HG03457 (cell line): ENCODE data around the gene ATP6V0C.
"Not testable (repeated sequence)": the region's sequence is repeated elsewhere in the genome, so short reads cannot be mapped to it uniquely, and the experiment has no call there.

ENCODE experiments used
- ATAC-seq: cut with Tn5 transposase; IDR thresholded peaks from one replicate; pipeline ENCODE4 v1.9.1; 2021; ENCODE audit warnings: moderate number of reproducible peaks; ENCODE audit not compliant: unreplicated experiment

The ATP6V0C gene

DNA sequence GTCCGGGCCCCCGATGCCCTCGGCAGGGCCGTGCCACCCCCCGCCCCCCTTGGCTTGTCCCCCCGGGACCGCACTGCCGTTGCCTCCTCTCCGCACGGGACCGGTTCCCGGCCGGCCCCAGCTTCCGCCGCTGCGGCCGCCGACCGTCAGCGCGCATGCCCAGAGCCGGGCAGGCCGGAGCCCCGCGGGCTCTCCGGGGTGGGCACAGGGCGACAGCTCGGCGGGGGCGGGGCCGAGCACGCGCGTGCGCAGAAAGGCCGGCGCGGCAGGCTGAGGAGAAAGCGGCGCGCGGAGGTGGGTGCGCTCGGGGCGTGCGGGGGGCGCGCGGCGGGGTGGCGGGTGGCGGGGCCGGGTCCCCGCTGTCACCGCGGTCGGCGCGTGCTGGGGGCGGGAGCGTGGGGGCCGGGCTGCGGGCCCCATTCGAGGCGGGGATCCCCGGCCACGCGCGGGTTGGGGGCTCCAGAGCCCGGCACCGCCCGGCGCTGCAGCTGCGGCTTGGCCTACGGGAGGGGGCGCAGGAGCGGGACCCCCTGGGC, 38.8 kb upstream of the ATP6V0C start, which contains the start of gene TBC1D24:
TBC1D24 (plus strand) TSS at position 251 of the 536 bp plus-strand sequence. CDS start 21,022 bp downstream, outside the sequence.
- ATAC-seq = peak; percentile 56

DNA sequence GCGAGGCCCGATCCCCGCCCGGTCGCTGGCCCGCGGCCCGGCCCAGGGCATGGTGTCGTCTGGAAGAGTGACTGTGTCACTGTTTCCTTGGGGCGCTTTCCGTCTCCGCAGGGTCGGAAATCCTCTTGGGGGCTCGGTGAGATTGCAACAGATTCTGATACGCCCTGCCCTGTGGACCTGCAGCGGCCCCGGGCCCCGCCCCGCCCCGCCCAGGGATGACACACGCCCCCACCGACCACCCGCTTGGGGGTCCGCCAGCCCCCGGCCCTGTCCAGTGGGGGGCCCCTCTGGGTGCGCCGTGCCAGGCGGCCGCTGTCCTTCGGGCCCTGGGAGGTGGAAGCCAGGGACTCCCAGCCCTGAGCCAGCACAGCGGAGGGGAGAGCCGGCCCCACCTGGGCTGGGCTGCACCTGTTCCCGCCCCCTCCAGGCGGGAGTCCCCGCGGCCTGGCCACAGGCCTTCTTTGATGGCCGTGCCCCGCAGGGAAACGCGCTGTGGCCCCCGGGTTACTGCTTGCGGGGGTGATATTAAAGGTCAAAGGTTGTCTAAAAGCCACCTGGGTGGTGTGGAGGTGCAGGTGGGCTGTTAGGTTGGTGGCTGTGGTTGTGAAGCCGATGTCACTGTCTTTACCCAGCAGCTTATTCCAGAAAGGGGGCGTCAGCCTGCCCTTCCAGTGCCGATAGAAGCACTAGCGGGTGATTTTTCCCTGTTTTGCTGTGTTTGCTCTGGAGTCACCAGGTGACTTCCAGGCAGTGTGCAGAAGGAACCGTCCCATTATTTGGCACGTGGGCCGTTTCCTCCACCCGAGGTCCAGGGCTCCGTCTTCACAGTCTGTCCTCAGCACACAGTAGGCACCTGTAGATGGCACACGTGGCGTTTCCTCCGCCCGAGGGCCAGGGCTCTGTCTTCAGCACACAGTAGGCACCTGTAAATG, 38.1 kb upstream of the ATP6V0C start:
- peak; percentile 2 for ATAC-seq

DNA sequence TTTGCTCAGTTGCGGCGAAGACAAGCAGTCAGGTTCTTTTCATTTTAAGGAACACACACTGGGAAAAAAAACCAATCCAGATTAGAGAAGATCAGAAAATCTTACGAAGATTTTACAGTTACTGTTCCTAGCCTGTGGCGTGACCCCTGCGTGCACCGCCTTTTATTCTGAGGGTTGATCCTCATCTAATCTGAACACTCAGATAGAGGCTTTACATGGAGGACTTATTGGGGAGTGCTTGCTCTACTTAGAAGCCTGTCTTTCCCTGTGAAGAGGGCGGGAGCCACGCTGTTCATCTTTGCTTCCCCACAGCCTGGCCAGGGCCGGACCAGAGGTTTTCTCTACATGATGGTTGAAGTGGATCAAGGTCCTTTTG, 37.4 kb upstream of the ATP6V0C start:
- no peak for ATAC-seq

DNA sequence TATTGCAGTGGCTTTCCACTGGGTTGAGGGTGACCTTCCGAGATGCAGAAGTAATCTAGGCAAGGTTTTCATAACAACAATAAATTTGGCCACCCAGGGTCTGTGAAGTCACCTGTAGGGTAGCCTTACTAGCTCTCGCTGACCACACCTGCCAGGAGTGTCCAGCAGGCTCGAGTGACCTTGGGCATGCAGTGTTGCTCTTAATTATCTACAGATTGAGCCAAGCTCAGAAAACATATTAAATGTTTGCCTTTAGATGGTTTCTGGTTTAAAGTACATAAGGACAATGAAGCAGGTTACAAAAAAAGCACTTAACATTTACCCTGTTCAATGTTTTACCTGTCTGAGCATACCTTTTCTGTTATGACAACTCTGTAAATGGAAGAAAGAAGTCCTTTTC, 37.0 kb upstream of the ATP6V0C start:
- no peak for ATAC-seq

DNA sequence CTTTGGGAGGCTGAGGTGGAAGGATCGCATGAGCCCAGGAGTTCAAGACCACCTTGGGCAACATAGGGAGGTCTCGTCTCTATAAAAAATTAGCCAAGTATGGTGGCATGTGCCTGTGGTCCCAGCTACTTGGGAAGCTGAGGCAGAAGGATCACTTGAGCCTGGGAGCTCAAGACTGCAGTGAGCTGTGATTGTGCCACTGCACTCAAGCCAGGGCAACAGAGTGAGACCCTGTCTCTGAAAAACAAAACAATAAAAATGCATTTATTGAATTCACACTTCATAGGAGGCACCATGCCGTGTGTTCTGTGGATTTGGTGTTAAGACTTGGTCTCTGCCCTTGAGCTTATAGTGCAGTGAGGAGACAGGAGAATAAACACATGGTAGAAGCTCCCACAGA, 36.4 kb upstream of the ATP6V0C start:
- ATAC-seq = no peak

DNA sequence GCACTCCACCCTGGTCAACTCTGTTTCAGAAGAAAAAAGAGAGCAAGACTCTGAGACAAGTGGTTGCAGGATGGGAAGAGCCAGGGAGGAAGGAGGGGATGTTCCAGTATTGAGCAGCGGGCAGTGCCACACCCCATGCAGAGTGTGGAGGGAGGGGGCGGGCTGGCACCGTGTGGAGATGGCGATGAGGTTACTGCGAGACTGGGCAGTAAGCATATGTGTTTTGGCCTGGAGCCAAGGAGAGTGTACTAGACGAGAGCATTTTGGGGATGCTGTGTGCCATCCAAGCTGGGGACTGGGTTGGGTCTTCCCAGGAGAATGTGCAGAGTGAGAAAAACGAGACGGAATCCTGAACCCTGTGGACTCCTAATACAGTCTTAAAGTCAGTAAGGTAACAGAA, 35.5 kb upstream of the ATP6V0C start:
- ATAC-seq = no peak

DNA sequence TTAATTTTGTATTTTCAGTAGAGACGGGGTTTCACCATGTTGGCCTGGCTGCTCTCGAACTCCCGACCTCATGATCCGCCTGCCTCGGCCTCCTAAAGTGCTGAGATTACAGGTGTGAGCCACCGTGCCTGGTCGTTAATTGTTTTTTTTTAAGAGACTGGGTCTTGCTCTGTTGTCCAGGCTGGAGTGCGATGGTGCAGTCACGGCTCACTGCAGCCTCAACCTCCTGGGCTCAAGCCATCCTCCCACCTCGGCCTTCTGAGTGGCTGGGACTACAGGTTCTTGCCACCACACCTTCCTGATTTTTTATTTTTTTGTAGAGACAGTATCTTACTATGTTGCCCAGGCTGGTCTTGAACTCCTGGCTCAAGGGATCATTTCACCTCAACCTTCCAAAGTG, 33.8 kb upstream of the ATP6V0C start:
- not testable (repeated sequence) for ATAC-seq

DNA sequence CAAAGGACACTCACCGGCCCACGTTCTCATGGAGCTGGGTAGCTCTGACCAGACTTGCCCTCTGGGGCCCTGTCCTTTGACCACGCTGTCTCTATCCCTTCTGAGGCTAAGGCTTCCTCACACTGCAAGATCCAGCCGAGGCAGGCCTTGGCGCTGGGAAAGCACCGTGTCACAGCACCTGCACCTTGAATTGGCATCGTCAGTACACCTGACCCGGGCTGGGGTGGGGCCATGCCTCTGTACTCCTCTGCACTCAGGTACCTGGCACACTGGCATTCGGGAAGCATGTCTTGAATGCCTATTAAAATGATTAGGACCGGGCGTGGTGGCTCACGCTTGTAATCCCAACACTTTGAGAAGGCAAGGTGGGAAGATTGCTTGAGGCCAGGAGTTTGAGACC, 32.8 kb upstream of the ATP6V0C start:
- ATAC-seq = no peak

DNA sequence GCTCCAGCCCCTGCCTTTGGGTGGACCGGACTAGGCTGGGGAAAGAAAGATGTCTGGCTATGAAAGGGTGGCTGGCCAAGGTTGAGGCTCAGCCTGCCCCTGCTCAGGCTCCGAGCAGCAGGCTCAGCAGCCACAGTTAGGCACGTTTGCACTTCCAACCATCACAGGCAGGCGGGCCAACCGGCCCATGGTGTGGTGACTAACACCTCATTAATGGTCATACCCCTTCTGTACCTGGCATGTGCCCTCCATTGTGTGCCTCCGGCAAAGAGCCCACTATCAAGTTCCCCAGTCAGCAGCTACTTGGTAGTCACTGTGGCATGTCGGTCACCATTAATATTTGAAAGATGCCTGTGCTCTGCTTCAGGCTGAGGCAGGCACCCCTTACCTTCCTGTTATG, 32.1 kb upstream of the ATP6V0C start:
- no peak for ATAC-seq

DNA sequence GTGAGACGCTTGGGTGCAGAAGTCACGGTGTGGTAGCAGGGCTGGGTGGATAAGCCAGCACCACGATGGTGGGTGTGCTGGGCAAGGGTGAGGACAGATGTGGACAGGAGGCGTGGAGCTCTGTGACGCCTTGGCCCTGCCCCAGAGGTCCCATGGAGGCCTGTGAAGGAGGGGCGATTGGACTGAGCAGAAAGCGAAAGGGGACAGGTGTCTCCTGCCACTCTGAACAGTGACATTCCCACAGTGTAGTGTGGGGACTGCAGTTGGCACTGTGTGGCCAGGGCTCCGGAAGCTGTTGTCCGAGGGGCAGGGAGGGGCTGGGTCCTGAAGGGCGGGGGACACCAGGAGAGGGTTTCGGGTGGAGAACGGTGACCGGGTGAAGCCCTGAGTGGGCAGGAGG, 31.5 kb upstream of the ATP6V0C start:
- no peak for ATAC-seq

DNA sequence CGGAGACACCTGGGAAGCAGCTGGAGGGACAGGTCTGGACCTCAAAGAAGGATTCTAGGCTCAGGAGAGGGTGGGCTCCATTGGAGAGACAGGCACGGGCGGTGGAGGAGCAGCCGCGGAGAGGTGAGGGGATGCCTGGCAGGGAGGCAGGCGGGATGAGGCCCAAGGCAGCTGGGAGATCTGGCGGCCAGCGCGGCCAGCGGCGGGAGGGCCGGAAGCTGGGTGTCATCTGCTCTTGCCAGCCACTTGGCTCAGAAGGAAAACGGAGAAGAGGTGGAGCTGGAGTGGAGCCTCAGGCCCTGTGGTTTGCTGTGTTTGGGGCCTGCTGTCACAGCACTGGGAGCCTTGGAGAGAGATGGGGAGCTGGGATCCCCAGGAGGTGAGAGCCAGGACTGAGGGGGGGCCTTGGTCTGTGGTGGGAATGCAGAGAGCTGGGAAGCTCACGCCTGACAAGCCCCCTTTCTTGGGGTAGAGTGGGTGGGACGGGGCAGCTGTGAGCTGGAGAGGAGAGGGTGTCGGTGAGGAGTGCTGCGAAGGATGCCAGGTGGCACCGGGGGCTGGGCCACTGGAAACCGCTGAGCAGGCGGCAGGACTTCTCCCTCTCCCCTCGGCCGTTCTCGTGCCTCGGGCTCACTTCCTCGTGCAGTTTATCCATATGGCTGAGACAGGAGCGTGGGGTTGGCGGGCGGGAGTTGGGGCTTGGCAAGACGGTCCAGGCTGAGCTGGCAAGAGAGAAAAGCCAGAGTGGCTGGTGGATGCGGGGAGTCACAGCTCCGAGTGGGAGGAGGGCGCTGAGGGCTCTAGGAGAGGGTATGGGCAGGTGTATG, 30.8 kb upstream of the ATP6V0C start:
- no peak for ATAC-seq

DNA sequence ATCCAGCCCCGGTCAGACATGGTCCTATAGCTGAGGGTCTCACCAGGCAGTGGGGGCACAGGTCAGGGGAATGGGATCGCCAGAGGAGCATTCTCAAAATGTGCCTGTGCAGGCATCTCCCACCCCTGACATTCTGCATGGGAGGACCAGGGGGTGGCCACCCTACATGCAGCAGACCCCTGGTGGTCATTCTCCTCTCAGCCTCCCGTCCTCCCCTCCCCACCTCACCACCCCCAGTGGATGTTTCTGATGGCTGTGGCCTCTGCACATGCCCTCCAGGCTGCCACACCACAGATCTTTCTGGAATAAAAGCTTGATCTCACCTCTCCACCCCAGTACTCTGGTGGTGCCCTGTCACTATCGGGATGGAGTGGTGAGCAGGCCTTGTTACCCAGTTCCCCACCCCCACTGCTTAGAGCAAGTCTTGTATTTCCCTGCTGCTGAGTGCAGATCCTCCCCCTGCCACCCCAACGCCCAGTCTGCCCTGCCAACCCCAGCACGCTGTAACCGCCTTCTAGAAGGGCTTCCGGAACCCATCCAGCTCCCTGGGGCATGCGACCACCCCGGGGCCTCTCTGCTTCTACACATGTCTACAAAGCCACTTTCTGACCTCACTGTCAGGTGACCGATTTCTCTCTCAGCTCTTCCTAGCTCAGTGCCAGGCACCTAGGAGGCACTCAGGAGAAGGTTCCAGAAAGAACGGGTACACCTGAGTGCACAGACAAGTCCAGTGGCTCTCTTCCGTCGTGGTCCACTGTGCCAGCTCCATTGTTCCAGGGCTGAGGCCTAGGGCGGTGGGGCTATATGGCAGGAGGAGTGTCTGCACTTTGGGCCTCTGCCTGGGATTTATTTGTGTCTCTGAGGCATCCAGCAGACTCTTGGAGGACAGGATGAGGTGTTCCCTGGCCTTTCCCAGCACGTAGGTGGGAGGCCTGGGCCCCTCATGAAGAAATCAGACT, 29.5 kb upstream of the ATP6V0C start:
- ATAC-seq = no peak

DNA sequence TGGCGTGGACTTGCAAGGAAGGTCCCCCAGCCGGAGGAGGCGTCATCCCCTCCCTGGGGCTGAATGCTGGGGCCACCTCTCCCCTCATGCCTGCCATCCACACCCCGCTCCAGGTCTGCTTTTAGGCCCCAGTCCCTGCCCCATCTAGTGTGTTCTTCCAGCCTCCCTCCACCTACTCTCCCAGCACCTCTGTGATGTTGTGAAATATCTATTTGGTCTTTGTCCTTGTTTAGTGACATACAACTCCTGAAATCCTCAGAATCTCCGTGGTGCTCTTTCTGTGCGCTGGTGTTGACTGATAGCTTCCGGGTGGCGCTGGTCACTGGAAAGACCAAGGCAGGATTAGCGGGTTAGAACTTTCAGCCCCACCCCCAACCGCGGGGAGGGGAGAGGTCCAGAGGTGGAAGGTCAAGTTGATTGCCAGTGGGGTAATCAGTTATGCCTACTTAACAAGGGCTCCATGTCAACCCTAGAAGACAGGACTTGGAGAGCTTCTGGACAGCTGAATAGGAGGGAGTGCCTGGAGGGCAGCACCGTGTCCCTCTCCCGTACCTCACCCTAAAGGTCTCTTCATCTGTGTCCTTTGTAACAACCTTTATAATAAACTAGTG, 28.7 kb upstream of the ATP6V0C start:
- ATAC-seq = no peak

DNA sequence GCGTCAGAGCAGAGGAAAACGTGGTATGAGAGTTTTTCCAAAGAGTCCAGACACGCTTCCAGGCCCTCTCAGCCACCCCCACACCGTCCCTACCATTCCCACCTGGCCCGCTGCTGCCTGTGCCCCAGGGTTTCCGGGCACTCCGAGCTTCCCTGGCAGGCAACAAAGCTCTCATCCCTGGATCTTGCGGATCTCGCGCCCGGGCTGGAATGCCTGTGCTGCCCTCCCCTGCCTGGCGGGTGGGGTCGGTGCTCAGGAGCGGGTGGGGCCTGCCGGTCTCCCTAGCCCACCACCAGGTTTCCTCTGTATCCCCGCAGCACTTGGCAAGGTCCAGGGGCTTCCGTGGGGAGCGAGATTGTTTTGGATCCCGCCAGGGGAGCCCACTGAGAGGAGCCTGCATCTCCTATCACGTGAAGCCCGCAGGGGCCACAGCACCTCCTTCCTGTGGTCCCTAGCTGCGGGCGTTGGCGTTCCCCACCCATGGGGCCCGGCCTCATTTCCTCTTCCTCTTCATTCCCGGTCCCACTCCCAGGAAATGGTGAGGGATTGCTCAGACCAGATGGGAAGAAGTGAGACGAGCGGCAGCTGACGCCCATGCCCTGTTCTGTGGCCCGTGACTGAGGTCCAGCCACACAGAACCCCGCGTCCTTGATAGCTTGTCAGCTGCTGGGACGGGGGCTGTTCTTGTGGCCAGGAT, 27.8 kb upstream of the ATP6V0C start:
- ATAC-seq = no peak

DNA sequence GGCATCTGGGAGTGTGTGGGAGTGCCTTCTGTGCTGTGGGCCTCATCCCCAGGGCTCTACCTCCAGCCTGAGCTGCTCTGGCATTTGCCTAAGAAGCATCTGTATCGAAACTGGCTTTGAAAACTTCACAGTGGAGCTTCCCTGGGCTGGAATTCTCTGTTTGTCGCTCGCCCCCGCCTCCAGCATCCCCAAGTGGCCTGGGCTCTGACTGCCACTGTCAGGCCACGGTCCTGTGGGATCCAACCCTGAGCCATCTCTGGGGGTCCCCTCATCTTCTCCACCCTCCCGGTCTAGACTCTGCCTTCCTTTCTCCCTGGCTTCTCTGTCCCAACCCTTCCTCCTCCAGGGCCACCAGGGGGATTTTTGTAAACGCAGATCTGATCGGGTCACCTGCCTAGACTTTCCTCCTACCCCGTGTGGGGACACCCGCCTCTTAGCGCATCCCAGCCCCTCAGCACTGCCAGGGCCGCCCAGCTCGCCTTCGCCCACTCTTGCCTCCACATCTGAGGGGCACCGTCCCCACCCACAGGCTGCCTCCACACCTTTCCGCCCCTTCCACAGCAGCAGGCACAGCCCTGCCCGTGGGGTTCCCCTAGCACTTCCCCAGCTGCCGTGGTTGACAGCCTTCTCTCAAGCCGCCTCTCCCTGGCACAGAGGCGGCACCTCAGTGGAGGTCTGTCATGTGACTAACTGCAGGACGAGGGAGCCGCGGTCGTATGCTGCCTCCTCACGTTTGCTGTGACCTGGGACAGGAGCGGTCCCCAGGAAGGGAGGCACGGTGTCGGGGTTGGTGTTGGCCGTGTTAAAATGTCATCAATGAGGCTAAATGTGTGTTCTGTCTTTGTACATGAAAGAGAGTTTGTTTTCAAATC, 26.9 kb upstream of the ATP6V0C start:
- peak; percentile 51 for ATAC-seq

DNA sequence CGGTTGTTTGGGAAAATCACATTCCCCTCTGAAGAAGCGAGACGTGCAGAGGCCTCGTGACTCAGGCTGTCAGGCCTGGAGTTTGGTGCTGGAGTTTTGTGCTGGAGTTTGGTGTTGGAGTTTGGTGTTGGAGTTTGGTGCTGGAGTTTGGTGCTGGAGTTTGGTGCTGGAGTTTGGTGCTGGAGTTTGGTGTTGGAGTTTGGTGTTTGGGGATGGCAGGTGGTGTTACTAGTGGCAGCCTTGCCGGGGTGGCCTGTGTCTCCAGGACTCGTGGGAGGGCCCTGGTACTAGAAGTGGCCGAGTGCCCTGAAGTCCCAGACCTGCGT, 26.3 kb upstream of the ATP6V0C start:
- ATAC-seq = no peak

DNA sequence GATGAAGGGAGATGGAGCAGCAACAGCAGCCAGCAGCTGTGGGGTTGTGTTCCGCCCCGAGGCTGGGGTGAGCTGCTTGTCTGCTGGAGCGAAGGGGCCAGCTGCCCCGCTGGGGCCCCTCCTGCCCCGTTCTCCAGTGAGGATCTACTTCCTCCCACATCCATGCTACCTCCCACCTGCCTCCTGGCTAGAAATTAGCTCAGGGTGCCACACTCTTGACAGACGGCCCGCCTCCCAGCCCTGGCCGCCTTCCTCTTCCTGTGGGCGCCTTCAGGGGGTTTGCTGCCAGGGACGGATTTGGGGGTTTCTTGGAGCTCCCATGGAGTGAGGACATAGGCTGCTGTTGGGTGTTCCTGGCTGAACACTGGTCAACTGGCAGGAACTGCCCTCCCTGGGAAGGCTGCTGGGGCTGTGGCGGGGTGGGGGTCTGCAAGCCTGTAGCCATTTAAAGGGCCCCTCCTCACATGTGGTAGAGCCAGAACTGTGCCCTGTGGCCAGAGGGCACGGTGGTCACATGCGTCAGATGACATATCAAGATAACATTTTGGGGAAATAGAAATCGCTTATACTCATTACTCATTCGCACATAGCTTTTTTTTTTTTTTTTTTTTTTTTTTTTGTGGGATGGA, 25.7 kb upstream of the ATP6V0C start:
- no peak for ATAC-seq

DNA sequence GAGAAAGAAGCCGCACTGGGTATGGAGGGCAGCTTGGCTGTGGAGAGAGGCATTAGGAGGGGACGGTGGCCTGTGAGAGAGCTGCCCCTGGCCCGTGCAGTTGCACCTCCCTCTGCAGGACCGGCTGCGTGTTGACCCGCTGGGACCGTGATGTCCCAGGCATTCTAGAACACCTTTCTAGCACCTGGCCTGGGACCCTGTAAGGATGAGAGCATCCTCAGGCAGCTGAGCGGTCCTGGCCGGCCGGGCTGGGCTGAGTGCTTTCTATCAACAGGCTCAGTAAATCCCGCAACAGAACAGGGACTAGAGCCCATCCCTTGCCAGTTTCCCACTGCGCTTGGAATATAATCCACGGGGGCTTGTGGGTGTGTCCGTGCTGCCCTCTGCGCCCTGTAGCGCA, 24.2 kb upstream of the ATP6V0C start:
- no peak for ATAC-seq
